Kidney glomerular epithelial cell (primary cell): ENCODE results near the gene VSIG10L2.
A peak's percentile ranks its signal among the peaks of the same experiment; 100 is the strongest.
"Not testable (repeated sequence)": the region's sequence is repeated elsewhere in the genome, so short reads cannot be mapped to it uniquely, and the experiment has no call there.

Experiments
- DNase-seq: peaks from one replicate; lab custom pipeline; 2025; lab: John Stamatoyannopoulos, UW

VSIG10L2 gene

GRCh38 chr11:125945797-125946520, at the start of gene VSIG10L2:
VSIG10L2 (plus strand) TSS chr11:125946044; CDS start chr11:125946056, 12 bp downstream.
- DNase-seq, result no peak

GRCh38 chr11:125901872-125902271, 44.0 kb upstream of the VSIG10L2 start:
- no peak for DNase-seq

GRCh38 chr11:125902277-125902926, 43.4 kb upstream of the VSIG10L2 start:
- DNase-seq, result no peak

- DNase-seq, result peak; percentile 91
Observed at GRCh38 chr11:125902927-125903710, 42.7 kb upstream of the VSIG10L2 start, which contains the start of gene PUS3. PUS3 (minus strand) TSS chr11:125903206; CDS start chr11:125896284, 6,922 bp downstream.

- no peak for DNase-seq
Observed at GRCh38 chr11:125903711-125904659, 41.9 kb upstream of the VSIG10L2 start, which contains the start of gene DDX25. DDX25 (plus strand) TSS chr11:125904508; CDS start chr11:125904518, 10 bp downstream.

GRCh38 chr11:125904678-125905077, 41.2 kb upstream of the VSIG10L2 start:
- no peak for DNase-seq

DNA sequence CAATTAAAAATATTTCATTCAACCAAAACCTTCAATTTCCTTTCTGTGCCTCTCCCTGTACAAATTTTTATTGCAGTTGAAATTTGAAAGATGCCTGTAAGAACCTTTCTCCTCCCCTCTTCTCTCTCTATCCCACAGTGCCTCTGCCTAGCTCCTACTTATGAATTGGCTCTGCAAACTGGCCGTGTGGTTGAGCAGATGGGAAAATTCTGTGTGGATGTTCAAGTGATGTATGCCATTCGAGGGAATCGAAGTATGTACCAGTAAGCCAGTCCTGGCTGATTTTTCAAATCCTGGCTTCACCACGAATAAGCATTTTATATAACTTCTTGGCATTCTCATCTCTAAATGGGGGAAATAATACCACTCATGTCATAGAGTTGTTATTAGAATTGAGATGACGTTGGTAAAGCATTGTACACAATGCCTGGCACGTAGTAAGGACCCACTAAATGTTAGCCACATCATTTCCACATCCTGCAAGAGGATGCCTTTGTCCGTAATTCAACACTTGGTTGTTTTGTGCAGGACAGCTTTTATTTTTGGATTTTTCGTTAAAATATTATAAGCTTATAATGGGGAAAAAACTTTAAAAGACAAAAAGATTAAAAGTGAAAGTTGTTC, 35.5 kb upstream of the VSIG10L2 start:
- no peak for DNase-seq

DNA sequence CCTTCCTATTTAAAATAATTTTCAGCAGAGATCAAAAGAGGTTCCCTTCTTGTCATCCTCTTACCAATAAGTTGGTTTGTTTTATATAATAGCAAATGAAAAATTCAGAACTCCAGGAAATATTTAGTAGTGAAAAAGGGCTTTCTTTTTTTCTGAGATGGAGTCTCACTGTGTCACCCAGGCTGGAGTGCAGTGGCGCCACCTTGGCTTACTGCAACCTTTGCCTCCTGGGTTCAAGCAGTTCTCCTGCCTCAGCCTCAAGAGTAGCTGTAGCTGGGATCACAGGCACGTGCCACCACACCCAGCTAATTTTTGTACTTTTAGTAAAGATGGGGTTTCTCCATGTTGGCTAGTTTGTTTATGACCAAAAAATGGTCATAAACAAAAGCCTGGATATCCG, 31.2 kb upstream of the VSIG10L2 start:
- not testable (repeated sequence) for DNase-seq

DNA sequence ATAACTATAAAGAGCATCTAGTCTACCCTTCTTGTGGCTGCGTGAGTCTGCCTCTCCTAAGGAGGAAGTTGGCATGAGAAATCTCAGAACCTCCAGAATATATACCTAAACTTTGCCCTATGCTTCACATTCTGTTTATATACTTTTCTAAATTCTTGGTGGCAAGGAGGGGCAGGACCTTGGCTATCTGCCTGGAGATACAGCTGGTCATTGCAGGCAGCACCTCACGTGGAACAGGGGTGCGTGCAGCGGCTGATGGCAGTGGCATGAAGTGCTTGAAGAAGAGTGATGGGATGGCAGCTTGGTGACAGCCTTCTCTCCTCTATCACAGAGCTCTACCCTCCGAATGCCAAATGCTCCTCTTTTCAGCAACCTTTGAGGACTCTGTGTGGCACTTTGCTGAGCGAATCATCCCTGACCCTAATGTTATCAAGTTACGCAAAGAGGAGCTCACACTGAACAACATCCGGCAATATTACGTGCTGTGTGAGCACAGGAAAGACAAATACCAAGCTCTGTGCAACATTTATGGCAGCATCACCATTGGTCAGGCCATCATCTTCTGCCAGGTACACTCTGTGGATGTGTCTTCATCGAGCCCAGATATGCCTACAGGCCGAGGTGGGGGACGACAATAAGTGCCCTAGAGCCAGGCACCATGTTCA, 29.0 kb upstream of the VSIG10L2 start:
- DNase-seq, result no peak

GRCh38 chr11:125918140-125918840, 27.6 kb upstream of the VSIG10L2 start:
- no peak for DNase-seq

DNA sequence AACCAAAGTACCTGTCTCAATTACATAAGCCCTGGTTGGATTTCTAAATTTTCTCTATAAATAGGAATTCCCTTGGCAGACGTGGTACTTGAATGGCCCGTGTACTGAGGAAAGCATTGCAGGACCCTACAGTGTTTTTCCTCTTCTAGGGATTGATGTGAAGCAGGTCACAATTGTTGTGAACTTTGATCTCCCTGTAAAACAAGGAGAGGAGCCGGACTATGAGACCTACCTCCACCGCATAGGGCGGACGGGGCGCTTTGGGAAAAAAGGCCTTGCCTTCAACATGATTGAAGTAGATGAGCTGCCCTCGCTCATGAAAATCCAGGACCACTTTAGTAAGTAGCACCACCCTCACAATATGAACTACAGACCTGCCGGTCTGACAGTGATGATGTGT, 24.8 kb upstream of the VSIG10L2 start:
- DNase-seq, result no peak

- DNase-seq, result no peak
Observed at GRCh38 chr11:125922156-125922555, 23.7 kb upstream of the VSIG10L2 start.

GRCh38 chr11:125923012-125923579, 22.7 kb upstream of the VSIG10L2 start:
- peak; percentile 50 for DNase-seq

GRCh38 chr11:125923633-125924032, 22.2 kb upstream of the VSIG10L2 start:
- no peak for DNase-seq

GRCh38 chr11:125924384-125925007, 21.3 kb upstream of the VSIG10L2 start:
- no peak for DNase-seq

DNA sequence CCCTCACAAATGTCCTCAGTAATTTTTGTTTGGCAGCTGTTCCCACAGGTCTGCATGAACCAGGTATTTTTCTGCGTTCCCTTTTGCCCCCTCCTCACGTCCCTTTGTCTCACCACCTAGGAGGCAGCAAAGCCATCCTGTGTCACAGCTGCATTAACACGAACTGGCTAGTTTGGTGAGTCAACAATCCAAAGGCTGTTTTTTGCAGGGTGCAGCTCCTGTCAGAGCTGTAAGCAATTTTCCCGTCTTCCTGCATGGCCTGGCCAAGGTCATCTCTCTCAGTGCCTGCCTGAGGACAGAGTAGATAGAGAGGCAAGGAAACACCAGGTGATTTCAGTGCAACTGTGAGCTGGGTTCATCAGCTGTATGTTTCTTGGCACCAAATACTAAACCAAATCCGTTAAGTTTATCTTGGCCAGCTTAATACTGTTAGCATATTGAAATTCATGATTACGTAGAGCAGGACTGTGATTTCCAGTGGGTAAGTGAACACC, 20.6 kb upstream of the VSIG10L2 start:
- no peak for DNase-seq

- DNase-seq, result no peak
Observed at GRCh38 chr11:125925804-125926203, 20.0 kb upstream of the VSIG10L2 start.

GRCh38 chr11:125926682-125927081, 19.2 kb upstream of the VSIG10L2 start:
- DNase-seq, result no peak
